ENCODE data around the gene ITPKA. TPM values are rescaled to one million over a fixed set of nuclear protein-coding genes. Genes with fewer than 3 reads are reported as not detected.
A peak's percentile ranks its signal among the peaks of the same experiment; 100 is the strongest.

ITPKA gene
- total RNA-seq, 1 experiment from 2014 or later = 4.3 TPM

DNA sequence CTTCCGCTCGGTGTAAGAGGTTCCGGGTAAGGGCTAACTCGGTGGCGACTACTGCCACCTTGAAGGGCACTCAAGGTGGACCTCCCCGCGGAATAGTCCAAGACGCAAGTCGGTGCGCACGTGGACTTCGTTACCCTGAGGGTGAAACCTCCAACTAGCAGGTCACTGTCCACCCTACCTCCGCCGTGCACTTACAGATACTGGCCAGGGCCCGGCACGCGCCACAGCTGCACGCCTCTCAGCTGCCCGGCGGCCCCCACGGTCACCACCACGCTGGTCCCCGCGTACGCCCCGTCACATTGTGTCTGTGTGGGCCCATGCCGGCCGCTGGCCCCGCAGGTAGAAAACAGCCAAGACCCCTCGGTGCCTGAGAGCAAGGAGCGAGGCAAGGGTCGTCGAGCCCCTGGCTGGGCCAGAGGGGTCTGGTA is 18.9 kb downstream of the ITPKA start:
- Histone ChIP-seq H3K36me3 (ENCODE audit: insufficient read depth, low read length, poor library complexity, severe bottlenecking) (no peaks in the 10 kb centered on the region), H3K9me3 (ENCODE audit: low read depth, low read length, poor library complexity, severe bottlenecking) (no peaks in the 10 kb centered on the region), H3K27me3 (replicated peaks; ENCODE audit: insufficient read depth, low read depth, low read length, poor library complexity) (peaks cover 11% of the 10 kb centered on the region), H3K4me1 (ENCODE audit: insufficient read depth, low read length, poor library complexity, severe bottlenecking) (peaks cover 20% of the 10 kb centered on the region), H3K27ac (ENCODE audit: low read depth, low read length, poor library complexity, severe bottlenecking) (no peak overlapping the region), H3K4me3 (ENCODE audit: low read depth, low read length, poor library complexity, severe bottlenecking) (peak overlapping the region; percentile 59)
- intact Hi-C loops (cut with micrococcal nuclease; ENCODE audit: unreplicated experiment) = no loop called here
- ChIA-PET POLR2A (ENCODE audit: low non-redundant PET) (interaction anchor here (0.6 kb wide), 1 partner anchor 67 kb away, joined by 5 read pairs; no protein-coding TSS in a partner anchor), CTCF (no interaction called here)
- TF ChIP-seq, protein P1, sequence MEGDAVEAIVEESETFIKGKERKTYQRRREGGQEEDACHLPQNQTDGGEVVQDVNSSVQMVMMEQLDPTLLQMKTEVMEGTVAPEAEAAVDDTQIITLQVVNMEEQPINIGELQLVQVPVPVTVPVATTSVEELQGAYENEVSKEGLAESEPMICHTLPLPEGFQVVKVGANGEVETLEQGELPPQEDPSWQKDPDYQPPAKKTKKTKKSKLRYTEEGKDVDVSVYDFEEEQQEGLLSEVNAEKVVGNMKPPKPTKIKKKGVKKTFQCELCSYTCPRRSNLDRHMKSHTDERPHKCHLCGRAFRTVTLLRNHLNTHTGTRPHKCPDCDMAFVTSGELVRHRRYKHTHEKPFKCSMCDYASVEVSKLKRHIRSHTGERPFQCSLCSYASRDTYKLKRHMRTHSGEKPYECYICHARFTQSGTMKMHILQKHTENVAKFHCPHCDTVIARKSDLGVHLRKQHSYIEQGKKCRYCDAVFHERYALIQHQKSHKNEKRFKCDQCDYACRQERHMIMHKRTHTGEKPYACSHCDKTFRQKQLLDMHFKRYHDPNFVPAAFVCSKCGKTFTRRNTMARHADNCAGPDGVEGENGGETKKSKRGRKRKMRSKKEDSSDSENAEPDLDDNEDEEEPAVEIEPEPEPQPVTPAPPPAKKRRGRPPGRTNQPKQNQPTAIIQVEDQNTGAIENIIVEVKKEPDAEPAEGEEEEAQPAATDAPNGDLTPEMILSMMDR (conservative IDR thresholded peaks at IDR 0.05; ENCODE audit: low read depth, low read length) = no peak
- no peak for TF ChIP-seq EZH2 (IDR thresholded peaks at IDR 0.05; ENCODE audit: borderline replicate concordance, low read depth, low read length, poor library complexity, severe bottlenecking)
- no TSS peak for BruUV-seq (replicated peaks)
- no peak for DNase-seq (ENCODE audit: low spot score)

DNA sequence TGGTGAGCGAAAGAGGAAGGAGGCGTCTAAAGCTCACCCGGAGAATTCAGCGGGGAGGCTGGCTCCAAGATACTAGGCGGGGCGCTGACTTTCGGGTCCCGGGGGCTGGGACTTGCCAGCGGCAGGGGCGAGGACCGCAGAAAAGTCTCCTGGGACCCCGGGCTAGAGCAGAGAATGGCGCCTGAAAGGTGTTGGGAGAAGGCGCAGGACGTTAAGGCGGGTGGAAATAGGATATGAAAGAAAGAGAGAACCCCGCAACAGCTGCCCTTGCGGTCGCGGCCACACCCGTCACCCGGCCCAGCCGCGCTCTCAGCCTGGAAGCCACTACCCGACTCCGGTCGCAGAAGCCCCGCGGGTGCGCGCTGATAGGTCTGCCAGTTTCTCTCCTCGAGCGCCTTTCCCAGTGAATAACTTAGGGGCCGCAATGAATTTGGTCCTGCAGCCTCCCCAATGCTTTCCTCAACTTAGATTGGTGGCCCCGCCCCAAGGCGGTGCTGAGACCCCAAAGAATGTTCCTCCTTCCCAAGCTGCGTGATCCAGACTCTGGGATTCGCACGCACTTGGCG is 19.3 kb downstream of the ITPKA start:
- BruUV-seq (replicated peaks) = no TSS peak
- no peak for TF ChIP-seq EZH2 (IDR thresholded peaks at IDR 0.05; ENCODE audit: borderline replicate concordance, low read depth, low read length, poor library complexity, severe bottlenecking)
- TF ChIP-seq, protein P1 (conservative IDR thresholded peaks at IDR 0.05; ENCODE audit: low read depth, low read length) = no peak
- Histone ChIP-seq H3K4me1 (ENCODE audit: insufficient read depth, low read length, poor library complexity, severe bottlenecking) (peaks cover 20% of the 10 kb centered on the region), H3K36me3 (ENCODE audit: insufficient read depth, low read length, poor library complexity, severe bottlenecking) (no peaks in the 10 kb centered on the region), H3K27ac (ENCODE audit: low read depth, low read length, poor library complexity, severe bottlenecking) (no peak overlapping the region), H3K9me3 (ENCODE audit: low read depth, low read length, poor library complexity, severe bottlenecking) (no peaks in the 10 kb centered on the region), H3K27me3 (replicated peaks; ENCODE audit: insufficient read depth, low read depth, low read length, poor library complexity) (peaks cover 11% of the 10 kb centered on the region), H3K4me3 (ENCODE audit: low read depth, low read length, poor library complexity, severe bottlenecking) (peak overlapping the region; percentile 59)
- POLR2A ChIA-PET (ENCODE audit: low non-redundant PET) = interaction anchor here (0.6 kb wide), 1 partner anchor 66 kb away, joined by 5 read pairs; no protein-coding TSS in a partner anchor
- intact Hi-C loops (cut with micrococcal nuclease; ENCODE audit: unreplicated experiment) = no loop called here
- DNase-seq (ENCODE audit: low spot score) = peak; percentile 73
- CTCF ChIA-PET = interaction anchor here (0.5 kb wide), 1 partner anchor 23 kb away, joined by 6 read pairs; no protein-coding TSS in a partner anchor

DNA sequence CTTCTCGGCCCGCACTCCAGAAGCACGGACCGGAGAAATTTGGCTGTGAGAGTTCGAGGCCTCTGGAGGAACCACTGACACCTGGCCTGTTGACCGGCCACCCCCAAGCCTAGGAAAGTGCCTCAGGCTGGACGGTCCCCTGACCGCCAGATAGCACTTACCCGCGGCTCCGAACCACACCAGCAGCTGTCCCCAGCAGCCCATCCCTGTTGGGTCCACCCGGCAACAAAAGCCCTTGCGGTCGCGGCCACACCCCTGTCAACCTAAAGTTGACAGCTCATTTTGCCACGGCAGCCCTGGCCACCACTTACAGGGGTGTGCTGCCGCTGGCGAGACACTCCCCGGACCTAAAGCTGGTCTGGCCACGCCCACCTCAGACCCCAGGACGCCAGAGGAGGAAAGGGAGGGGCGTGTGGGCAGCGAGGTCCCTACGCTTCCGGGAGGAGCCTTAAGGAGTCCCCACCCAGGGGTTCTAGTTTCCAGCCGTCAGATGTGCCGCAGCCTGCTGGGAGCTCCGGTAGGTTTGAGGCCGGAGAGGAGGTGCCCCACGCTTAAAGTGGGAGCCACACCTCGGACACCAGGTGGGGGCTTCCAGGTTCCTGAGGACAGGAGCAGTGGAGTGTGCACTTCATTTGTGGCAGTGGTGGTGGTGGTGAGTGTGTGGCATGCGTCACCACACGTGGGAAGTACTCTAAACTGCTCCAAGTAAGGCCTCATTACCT is 20.0 kb downstream of the ITPKA start, which contains the start of gene LTK:
Gene LTK (minus strand): TSS at position 322 of the 722 bp plus-strand sequence. CDS start 118 bp downstream, at position 204.
- Histone ChIP-seq H3K27me3 (replicated peaks; ENCODE audit: insufficient read depth, low read depth, low read length, poor library complexity) (peaks cover 11% of the 10 kb centered on the region), H3K27ac (ENCODE audit: low read depth, low read length, poor library complexity, severe bottlenecking) (no peak within 1 kb of the TSS), H3K4me3 (ENCODE audit: low read depth, low read length, poor library complexity, severe bottlenecking) (peak within 1 kb of the TSS; percentile 59), H3K9me3 (ENCODE audit: low read depth, low read length, poor library complexity, severe bottlenecking) (no peaks in the 10 kb centered on the region), H3K4me1 (ENCODE audit: insufficient read depth, low read length, poor library complexity, severe bottlenecking) (peaks cover 20% of the 10 kb centered on the region), H3K36me3 (ENCODE audit: insufficient read depth, low read length, poor library complexity, severe bottlenecking) (no peaks in the 10 kb centered on the region)
- TF ChIP-seq EZH2 (IDR thresholded peaks at IDR 0.05; ENCODE audit: borderline replicate concordance, low read depth, low read length, poor library complexity, severe bottlenecking) = no peak
- TF ChIP-seq, protein P1 (conservative IDR thresholded peaks at IDR 0.05; ENCODE audit: low read depth, low read length) = no peak
- CTCF ChIA-PET = no interaction called here
- BruUV-seq (replicated peaks) = no TSS peak
- peak; percentile 90 for DNase-seq (ENCODE audit: low spot score)
- POLR2A ChIA-PET (ENCODE audit: low non-redundant PET) = no interaction called here
- intact Hi-C loops (cut with micrococcal nuclease; ENCODE audit: unreplicated experiment) = no loop called here
